ENCODE results near the gene SKA2. TPM values are rescaled to one million over a fixed set of nuclear protein-coding genes. Genes with fewer than 3 reads are reported as not detected.

Gene SKA2
- total and polyA plus RNA-seq, 9 of the 15 experiments (the other 6 are each of a cell fraction or from before 2014, with no cell fraction given) = 58.1 to 183 (median 133) TPM

DNA sequence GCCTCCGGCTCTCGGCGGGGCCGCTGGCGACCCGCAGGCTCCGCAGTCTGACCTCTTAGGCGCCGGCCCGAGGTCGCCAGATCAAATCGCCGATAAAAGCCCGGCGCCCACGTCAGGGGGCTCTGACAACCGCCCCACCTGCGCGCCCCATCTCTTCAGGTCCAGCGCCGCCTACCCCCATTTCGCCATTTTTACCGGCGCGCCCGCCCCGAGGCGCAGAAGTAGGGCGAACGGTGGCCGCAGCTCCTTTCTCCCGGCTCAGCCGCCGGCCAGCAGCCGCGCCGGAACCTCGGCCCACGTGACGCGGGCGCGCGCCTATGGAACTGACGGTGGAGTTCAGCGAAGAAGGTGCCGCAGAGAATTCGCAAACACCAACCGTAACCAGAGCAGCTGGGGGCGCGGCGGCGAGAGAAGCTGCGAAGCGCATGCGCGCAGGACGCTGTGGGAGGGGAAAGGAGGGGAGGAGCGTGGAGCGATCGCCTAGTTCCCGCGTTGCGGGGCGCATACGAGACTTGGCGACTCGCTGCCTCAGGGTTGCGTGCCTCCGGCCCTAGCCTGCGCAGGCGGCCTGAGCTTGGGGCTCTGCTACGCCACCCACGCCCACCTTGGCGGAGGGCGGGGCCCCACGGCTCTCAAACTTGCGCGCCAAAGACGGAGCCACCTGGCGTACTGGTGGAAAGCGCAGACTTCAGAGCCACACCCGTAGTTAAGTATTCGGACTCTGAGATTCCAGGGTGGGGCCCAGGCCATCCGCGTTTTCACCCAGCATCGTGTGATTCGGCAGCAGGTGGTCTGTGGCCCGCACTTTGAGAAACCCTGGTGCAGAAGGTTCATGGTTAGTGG, 48.3 kb downstream of the SKA2 start, which contains the start of gene TRIM37 (continued):
- TF ChIP-seq CREB3L1 (IDR thresholded peaks at IDR 0.05; ENCODE audit: borderline replicate concordance, low read depth) (peak; percentile 88), SNIP1 (IDR thresholded peaks at IDR 0.05; ENCODE audit: low read depth) (no peak), HOMEZ (CRISPR knock-in tag; IDR thresholded peaks at IDR 0.05) (no peak), NEUROD1 (IDR thresholded peaks at IDR 0.05; ENCODE audit: borderline replicate concordance, low read depth, low read length, partially characterized antibody) (peak; percentile 66), TGIF2 (CRISPR knock-in tag; IDR thresholded peaks at IDR 0.05) (peak; percentile 77; the same call in 1 of the 2 replicates), ZNF76 (CRISPR knock-in tag; IDR thresholded peaks at IDR 0.05; ENCODE audit: borderline replicate concordance) (0 out of 2 replicates have a peak, but pooled peaks have one; percentile 36), GATAD2B (IDR thresholded peaks at IDR 0.05; ENCODE audit: borderline replicate concordance) (no peak), ZNF354B (CRISPR knock-in tag; IDR thresholded peaks at IDR 0.05) (no peak), NR2C1 (IDR thresholded peaks at IDR 0.05) (no peak), NR2C1 (tag; IDR thresholded peaks at IDR 0.05) (0 out of 2 replicates have a peak, but pooled peaks have one; percentile 60), MCM2 (IDR thresholded peaks at IDR 0.05; ENCODE audit: low read depth) (no peak), HNRNPL (IDR thresholded peaks at IDR 0.05; ENCODE audit: low read depth, low read length) (no peak), ZNF445 (CRISPR knock-in tag; IDR thresholded peaks at IDR 0.05; ENCODE audit: low read depth) (no peak), NR2F6 (CRISPR knock-in tag; IDR thresholded peaks at IDR 0.05) (peak; percentile 57; the same call in 1 of the 2 replicates), NFE2L1 (tag; IDR thresholded peaks at IDR 0.05; ENCODE audit: borderline replicate concordance, low read depth) (no peak), CLOCK (CRISPR knock-in tag; IDR thresholded peaks at IDR 0.05; ENCODE audit: borderline replicate concordance) (no peak), XRCC5 (IDR thresholded peaks at IDR 0.05; ENCODE audit: low read depth, low read length) (0 out of 2 replicates have a peak, but pooled peaks have one; percentile 50), MECOM (CRISPR knock-in tag; IDR thresholded peaks at IDR 0.05) (no peak)
- TF ChIP-seq, protein P1, sequence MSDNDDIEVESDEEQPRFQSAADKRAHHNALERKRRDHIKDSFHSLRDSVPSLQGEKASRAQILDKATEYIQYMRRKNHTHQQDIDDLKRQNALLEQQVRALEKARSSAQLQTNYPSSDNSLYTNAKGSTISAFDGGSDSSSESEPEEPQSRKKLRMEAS (CRISPR knock-in tag; IDR thresholded peaks at IDR 0.05) = peak; percentile 96
- TF ChIP-seq, protein P2, sequence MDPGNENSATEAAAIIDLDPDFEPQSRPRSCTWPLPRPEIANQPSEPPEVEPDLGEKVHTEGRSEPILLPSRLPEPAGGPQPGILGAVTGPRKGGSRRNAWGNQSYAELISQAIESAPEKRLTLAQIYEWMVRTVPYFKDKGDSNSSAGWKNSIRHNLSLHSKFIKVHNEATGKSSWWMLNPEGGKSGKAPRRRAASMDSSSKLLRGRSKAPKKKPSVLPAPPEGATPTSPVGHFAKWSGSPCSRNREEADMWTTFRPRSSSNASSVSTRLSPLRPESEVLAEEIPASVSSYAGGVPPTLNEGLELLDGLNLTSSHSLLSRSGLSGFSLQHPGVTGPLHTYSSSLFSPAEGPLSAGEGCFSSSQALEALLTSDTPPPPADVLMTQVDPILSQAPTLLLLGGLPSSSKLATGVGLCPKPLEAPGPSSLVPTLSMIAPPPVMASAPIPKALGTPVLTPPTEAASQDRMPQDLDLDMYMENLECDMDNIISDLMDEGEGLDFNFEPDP (CRISPR knock-in tag; IDR thresholded peaks at IDR 0.05) = no peak

All from K562 (cell line).